ENCODE results near the gene TGM6.

Gene TGM6

GRCh38 chr20:2340823-2341222, 39.9 kb upstream of the TGM6 start:
- TF ChIP-seq CTCF (IDR thresholded peaks at IDR 0.05; ENCODE audit: insufficient read depth, low read length, poor library complexity, severe bottlenecking): no peak
- Histone ChIP-seq H3K4me3 (replicated peaks; ENCODE audit: low read depth, low read length) (no peak overlapping the region), H3K36me3 (ENCODE audit: control insufficient read depth, insufficient read depth, low read length) (no peaks in the 10 kb centered on the region), H3K27me3 (replicated peaks; ENCODE audit: control insufficient read depth, insufficient read depth, low read length) (peaks cover 1% of the 10 kb centered on the region)
- DNase-seq (ENCODE audit: extremely low read depth, insufficient read length): no peak

GRCh38 chr20:2341336-2341735, 39.4 kb upstream of the TGM6 start:
- no peak for DNase-seq (ENCODE audit: extremely low read depth, insufficient read length)
- Histone ChIP-seq H3K4me3 (replicated peaks; ENCODE audit: low read depth, low read length) (no peak overlapping the region), H3K27me3 (replicated peaks; ENCODE audit: control insufficient read depth, insufficient read depth, low read length) (peaks cover 1% of the 10 kb centered on the region), H3K36me3 (ENCODE audit: control insufficient read depth, insufficient read depth, low read length) (no peaks in the 10 kb centered on the region)
- TF ChIP-seq CTCF (IDR thresholded peaks at IDR 0.05; ENCODE audit: insufficient read depth, low read length, poor library complexity, severe bottlenecking): no peak

- no peak for TF ChIP-seq CTCF (IDR thresholded peaks at IDR 0.05; ENCODE audit: insufficient read depth, low read length, poor library complexity, severe bottlenecking)
- Histone ChIP-seq H3K36me3 (ENCODE audit: control insufficient read depth, insufficient read depth, low read length) (no peaks in the 10 kb centered on the region), H3K27me3 (replicated peaks; ENCODE audit: control insufficient read depth, insufficient read depth, low read length) (peaks cover 1% of the 10 kb centered on the region), H3K4me3 (replicated peaks; ENCODE audit: low read depth, low read length) (no peak overlapping the region)
- no peak for DNase-seq (ENCODE audit: extremely low read depth, insufficient read length)
These were observed 38.5 kb upstream of the TGM6 start for GRCh38 chr20:2342243-2342642.

GRCh38 chr20:2346188-2346587, 34.5 kb upstream of the TGM6 start:
- H3K27me3 ChIP-seq (replicated peaks; ENCODE audit: control insufficient read depth, insufficient read depth, low read length): peaks cover 2% of the 10 kb centered on the region
- TF ChIP-seq CTCF (IDR thresholded peaks at IDR 0.05; ENCODE audit: insufficient read depth, low read length, poor library complexity, severe bottlenecking): no peak

GRCh38 chr20:2348336-2348735, 32.4 kb upstream of the TGM6 start:
- H3K36me3 ChIP-seq (ENCODE audit: control insufficient read depth, insufficient read depth, low read length): no peaks in the 10 kb centered on the region
- no peak for DNase-seq (ENCODE audit: extremely low read depth, insufficient read length)
- no peak for TF ChIP-seq CTCF (IDR thresholded peaks at IDR 0.05; ENCODE audit: insufficient read depth, low read length, poor library complexity, severe bottlenecking)

More at GRCh38 chr20:2346188-2346587, 34.5 kb upstream of the TGM6 start:
- H3K36me3 ChIP-seq (ENCODE audit: control insufficient read depth, insufficient read depth, low read length): no peaks in the 10 kb centered on the region
- DNase-seq (ENCODE audit: extremely low read depth, insufficient read length): no peak
- no peak overlapping the region for H3K4me3 ChIP-seq (replicated peaks; ENCODE audit: low read depth, low read length)

GRCh38 chr20:2349801-2350200, 30.9 kb upstream of the TGM6 start:
- no peak for TF ChIP-seq CTCF (IDR thresholded peaks at IDR 0.05; ENCODE audit: insufficient read depth, low read length, poor library complexity, severe bottlenecking)
- Histone ChIP-seq H3K27me3 (replicated peaks; ENCODE audit: control insufficient read depth, insufficient read depth, low read length) (peaks cover 2% of the 10 kb centered on the region), H3K36me3 (ENCODE audit: control insufficient read depth, insufficient read depth, low read length) (no peaks in the 10 kb centered on the region), H3K4me3 (replicated peaks; ENCODE audit: low read depth, low read length) (no peak overlapping the region)
- no peak for DNase-seq (ENCODE audit: extremely low read depth, insufficient read length)

More at GRCh38 chr20:2348336-2348735, 32.4 kb upstream of the TGM6 start:
- peaks cover 2% of the 10 kb centered on the region for H3K27me3 ChIP-seq (replicated peaks; ENCODE audit: control insufficient read depth, insufficient read depth, low read length)
- H3K4me3 ChIP-seq (replicated peaks; ENCODE audit: low read depth, low read length): no peak overlapping the region
